GM10248 (cell line): ENCODE measurements around the gene HES5.

Experiments used
- CTCF ChIA-PET: fragments of 300-600 bp; sonication (Branson Sonifier 250); formaldehyde crosslinking; extraction: SDS; loops from one replicate; lab custom pipeline; 2021; ENCODE audit warnings: antibody characterized with exemption; lab: Yijun Ruan, JAX
- POLR2A ChIA-PET: fragments of 350-650 bp; sonication (Branson Sonifier 250); formaldehyde crosslinking; extraction: SDS; loops from one replicate; lab custom pipeline; 2020; ENCODE audit warnings: antibody characterized with exemption; lab: Yijun Ruan, JAX
- DNase-seq: peaks from one replicate; pipeline ENCODE4 v3.0.0; 2012; ENCODE audit errors: extremely low spot score
- TF ChIP-seq, protein P1 (sequence below): IDR thresholded peaks from 2 replicates; pipeline ENCODE4 v1.5.1; 2012; ENCODE audit warnings: mild to moderate bottlenecking, low read depth; ENCODE audit errors: extremely low read depth, missing control alignments, control extremely low read depth

Gene HES5

DNA sequence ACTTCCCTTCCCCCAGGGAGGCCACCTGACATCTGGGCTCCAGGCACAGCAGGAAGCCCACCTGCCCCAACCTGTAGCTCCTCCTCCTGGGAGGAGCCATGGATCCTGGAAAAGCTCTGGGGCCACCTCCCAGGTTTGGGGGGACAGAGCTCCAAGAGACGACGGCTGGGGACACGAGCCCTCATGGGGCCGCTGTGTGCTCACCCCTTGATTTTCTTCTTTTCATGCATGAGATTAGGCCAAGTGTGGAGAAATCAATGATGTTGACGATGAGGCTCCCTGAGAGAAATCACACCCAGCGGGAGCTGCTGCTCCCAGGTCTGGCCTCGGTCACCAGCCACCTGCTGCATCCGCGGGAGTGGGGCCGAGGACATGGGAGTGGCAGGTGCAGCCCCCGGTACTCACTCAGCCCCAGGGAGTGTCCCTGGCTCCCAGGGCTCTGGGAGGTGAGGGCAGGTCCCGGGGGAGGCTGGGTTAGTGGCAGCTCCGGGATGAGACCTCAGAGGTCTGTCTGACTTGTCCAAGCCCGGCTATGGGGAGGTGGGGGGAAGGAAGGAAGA is 34.8 kb upstream of the HES5 start:
- TF ChIP-seq, protein P1, sequence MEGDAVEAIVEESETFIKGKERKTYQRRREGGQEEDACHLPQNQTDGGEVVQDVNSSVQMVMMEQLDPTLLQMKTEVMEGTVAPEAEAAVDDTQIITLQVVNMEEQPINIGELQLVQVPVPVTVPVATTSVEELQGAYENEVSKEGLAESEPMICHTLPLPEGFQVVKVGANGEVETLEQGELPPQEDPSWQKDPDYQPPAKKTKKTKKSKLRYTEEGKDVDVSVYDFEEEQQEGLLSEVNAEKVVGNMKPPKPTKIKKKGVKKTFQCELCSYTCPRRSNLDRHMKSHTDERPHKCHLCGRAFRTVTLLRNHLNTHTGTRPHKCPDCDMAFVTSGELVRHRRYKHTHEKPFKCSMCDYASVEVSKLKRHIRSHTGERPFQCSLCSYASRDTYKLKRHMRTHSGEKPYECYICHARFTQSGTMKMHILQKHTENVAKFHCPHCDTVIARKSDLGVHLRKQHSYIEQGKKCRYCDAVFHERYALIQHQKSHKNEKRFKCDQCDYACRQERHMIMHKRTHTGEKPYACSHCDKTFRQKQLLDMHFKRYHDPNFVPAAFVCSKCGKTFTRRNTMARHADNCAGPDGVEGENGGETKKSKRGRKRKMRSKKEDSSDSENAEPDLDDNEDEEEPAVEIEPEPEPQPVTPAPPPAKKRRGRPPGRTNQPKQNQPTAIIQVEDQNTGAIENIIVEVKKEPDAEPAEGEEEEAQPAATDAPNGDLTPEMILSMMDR, result no peak
- POLR2A ChIA-PET, result interaction anchor here (0.5 to 1.6 kb wide), 2 partner anchors 12 to 1102 kb away, joined by 3 to 4 read pairs; no protein-coding TSS in a partner anchor
- DNase-seq, result no peak
- CTCF ChIA-PET, result interaction anchor here (1.2 to 2.1 kb wide), 4 partner anchors 9 to 149 kb away, joined by 3 to 10 read pairs (median 4); partner anchors contain the start of gene TNFRSF14

GRCh38 chr1:2564006-2564814 is 34.1 kb upstream of the HES5 start:
- ChIA-PET CTCF (interaction anchor here (1.3 to 2.1 kb wide), 4 partner anchors 8 to 148 kb away, joined by 3 to 10 read pairs (median 4); partner anchors contain the start of gene TNFRSF14), POLR2A (interaction anchor here (0.5 to 1.6 kb wide), 2 partner anchors 12 to 1103 kb away, joined by 3 to 4 read pairs; no protein-coding TSS in a partner anchor)
- TF ChIP-seq, protein P1, result no peak

GRCh38 chr1:2563205-2563604 is 33.1 kb upstream of the HES5 start:
- ChIA-PET CTCF (interaction anchor here (1.5 to 3.8 kb wide), 2 partner anchors 16 to 21 kb away, joined by 3 to 40 read pairs; partner anchors contain the start of gene PRXL2B), POLR2A (no interaction called here)
- DNase-seq, result no peak
- TF ChIP-seq, protein P1, result no peak

More at GRCh38 chr1:2564006-2564814, 34.1 kb upstream of the HES5 start:
- DNase-seq, result no peak

DNA sequence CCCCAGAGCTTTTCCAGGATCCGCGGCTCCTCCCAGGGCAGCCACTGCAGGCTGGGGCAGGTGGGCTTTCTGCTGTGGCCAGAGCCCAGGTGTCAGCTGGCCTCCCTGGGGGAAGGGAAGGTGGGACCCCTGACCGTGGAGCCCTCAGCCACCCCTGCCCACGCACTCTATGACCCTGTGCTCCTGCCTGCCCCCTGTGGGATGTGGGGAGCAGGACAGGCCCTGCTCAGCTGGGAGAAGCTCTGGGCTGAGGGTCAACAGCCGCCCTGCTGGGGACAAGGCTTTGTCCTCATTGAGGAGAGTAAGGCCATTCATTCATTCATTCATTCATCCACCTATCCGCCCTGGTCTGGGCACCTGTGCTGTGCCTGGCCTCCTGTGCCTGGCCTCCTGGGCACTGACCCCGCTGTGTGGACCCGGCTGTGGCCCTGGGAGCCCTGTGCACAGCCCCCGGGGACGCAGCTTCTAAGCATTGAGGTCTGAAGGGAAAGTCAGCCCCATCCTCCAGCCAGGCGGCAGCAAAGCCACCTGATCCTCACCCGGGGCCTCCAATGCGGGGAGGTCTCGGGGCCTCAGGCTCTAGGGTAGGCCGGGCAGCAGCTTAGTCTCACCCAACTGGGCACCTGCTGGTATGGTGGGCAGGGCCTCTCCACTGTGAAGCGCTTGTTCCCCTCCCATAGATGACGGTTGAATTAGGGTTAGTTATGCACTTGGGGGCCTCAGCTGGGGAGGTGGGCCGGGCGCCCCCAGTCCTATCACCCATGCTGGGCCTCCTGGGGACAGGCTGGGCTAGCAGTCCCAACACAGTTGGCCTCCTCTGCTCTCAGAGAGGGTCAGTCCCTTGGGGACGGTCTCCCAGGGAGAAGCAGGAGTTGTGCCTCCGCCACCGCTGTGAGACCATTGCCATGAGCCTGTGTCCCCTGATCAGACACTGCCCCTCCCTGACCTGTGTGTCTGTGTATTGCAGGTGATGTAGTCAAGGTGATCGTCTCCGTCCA is 32.1 kb upstream of the HES5 start:
- DNase-seq, result no peak
- POLR2A ChIA-PET, result interaction anchor here (1.1 to 2.1 kb wide), 4 partner anchors 14 to 23 kb away, joined by 3 to 12 read pairs (median 5); partner anchors contain the start of gene PRXL2B
- CTCF ChIA-PET, result interaction anchor here (0.9 to 3.8 kb wide), 12 partner anchors 9 to 367 kb away, joined by 3 to 40 read pairs (median 5); partner anchors contain the start of genes FAAP20 and PRXL2B
- TF ChIP-seq, protein P1, result peak; percentile 40

DNA sequence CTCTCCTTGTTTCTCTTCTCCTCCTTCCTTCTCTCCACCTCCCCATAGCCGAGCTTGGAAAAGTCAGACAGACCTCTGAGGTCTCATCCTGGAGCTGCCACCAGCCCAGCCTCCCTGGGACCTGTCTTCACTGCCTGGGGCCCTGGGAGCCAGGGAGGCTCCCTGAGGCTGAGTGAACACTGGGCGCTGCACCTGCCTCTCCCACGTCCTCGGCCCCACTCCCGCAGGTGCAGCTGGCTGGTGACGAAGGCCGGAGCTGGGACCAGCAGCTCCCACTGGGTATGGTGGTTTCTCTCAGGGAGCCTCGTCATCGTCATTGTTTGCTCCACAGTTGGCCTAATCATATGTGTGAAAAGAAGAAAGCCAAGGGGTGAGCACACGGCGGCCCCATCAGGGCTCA is 31.4 kb upstream of the HES5 start:
- TF ChIP-seq, protein P1, result no peak
- ChIA-PET CTCF (interaction anchor here (0.9 to 3.8 kb wide), 13 partner anchors 9 to 367 kb away, joined by 3 to 40 read pairs (median 5); partner anchors contain the start of genes FAAP20 and PRXL2B), POLR2A (interaction anchor here (1.1 to 2.1 kb wide), 4 partner anchors 15 to 24 kb away, joined by 3 to 12 read pairs (median 5); partner anchors contain the start of gene PRXL2B)
- no peak for DNase-seq
